ENCODE measurements around the gene NUCKS1.

Gene NUCKS1

DNA sequence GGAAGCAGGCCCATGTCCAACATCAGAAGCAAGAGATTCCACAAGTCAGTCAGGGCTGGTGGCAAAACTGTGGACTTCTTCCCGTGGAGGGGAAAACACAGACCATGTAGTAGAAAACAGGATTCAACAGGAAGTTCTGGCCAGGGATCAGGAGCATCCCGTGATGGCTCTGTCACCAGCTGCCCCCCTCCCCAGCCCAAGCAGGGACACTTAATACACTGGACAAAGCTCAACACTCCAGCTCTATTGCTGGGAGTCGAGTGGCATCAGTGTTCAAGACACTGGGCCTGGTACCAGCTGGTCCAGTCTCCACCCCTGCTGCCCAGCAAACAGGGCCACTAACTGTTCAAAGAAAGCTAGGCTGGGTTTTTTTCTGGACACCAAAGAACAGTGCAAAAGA lies 73.4 kb downstream of the NUCKS1 start:
- peaks cover 7% of the 10 kb centered on the region; the same call in 1 of the 2 replicates for H3K27me3 ChIP-seq
- DNase-seq = no peak
- no peaks in the 10 kb centered on the region for H3K4me1 ChIP-seq
- H3K4me3 ChIP-seq (ENCODE audit: low read depth, low read length) = no peak overlapping the region
- no peaks in the 10 kb centered on the region for H3K36me3 ChIP-seq
- TF ChIP-seq, protein P1, sequence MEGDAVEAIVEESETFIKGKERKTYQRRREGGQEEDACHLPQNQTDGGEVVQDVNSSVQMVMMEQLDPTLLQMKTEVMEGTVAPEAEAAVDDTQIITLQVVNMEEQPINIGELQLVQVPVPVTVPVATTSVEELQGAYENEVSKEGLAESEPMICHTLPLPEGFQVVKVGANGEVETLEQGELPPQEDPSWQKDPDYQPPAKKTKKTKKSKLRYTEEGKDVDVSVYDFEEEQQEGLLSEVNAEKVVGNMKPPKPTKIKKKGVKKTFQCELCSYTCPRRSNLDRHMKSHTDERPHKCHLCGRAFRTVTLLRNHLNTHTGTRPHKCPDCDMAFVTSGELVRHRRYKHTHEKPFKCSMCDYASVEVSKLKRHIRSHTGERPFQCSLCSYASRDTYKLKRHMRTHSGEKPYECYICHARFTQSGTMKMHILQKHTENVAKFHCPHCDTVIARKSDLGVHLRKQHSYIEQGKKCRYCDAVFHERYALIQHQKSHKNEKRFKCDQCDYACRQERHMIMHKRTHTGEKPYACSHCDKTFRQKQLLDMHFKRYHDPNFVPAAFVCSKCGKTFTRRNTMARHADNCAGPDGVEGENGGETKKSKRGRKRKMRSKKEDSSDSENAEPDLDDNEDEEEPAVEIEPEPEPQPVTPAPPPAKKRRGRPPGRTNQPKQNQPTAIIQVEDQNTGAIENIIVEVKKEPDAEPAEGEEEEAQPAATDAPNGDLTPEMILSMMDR (IDR thresholded peaks at IDR 0.05; ENCODE audit: low read depth, low read length) = no peak
- no peaks in the 10 kb centered on the region for H3K9me3 ChIP-seq

GRCh38 chr1:205676002-205676401 lies 74.0 kb downstream of the NUCKS1 start:
- Histone ChIP-seq H3K4me1 (no peaks in the 10 kb centered on the region), H3K27me3 (peaks cover 7% of the 10 kb centered on the region; the same call in 1 of the 2 replicates), H3K4me3 (ENCODE audit: low read depth, low read length) (no peak overlapping the region), H3K9me3 (no peaks in the 10 kb centered on the region), H3K36me3 (no peaks in the 10 kb centered on the region)
- no peak for DNase-seq
- TF ChIP-seq, protein P1 (IDR thresholded peaks at IDR 0.05; ENCODE audit: low read depth, low read length) = no peak

DNA sequence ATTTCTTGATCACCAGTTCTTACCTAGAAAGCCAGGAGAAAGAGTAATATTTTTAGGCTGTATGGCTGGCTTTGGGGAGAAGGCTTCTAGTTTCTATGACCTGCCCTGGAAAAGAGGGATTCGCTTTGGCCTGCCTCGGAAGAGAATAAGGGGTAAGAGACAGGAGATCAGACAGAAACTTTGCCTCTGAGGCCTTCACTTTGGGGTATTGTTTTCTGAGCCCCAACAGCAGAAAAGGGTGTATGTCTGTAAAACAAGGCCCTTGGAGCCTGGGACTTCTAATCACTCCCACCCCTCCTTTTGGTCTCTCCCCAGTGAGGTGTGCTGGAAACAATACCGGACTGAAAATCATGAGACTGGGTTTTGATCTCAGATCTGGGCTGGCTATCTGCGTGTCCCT lies 74.7 kb downstream of the NUCKS1 start:
- Histone ChIP-seq H3K4me1 (no peaks in the 10 kb centered on the region), H3K9me3 (no peaks in the 10 kb centered on the region), H3K4me3 (ENCODE audit: low read depth, low read length) (no peak overlapping the region)

DNA sequence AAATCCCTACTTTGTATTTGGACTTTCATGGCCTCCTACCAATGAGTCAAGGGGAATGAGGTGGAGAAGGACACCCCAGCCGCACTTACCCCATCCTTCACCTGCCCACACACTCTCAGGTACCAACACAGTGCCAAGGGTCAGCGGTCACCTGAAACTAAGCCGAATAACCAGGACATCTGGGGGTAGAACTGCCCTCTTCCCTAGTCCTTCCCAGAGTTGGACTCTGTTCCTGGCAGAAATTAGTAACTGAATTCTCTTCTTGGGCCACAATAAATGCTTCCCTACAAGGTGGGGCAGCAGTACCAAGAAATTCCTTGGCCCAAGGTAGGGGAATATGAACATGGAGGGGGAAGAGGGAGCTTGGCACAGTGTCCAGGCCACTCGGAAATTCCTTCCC lies 77.0 kb downstream of the NUCKS1 start:
- H3K27me3 ChIP-seq = no peaks in the 10 kb centered on the region
- no peak for DNase-seq
- H3K4me1 ChIP-seq = no peaks in the 10 kb centered on the region

More for the DNA sequence above, 74.7 kb downstream of the NUCKS1 start:
- TF ChIP-seq, protein P1 (IDR thresholded peaks at IDR 0.05; ENCODE audit: low read depth, low read length) = no peak
- DNase-seq = no peak
- Histone ChIP-seq H3K27me3 (peaks cover 7% of the 10 kb centered on the region; the same call in 1 of the 2 replicates), H3K36me3 (no peaks in the 10 kb centered on the region)

DNA sequence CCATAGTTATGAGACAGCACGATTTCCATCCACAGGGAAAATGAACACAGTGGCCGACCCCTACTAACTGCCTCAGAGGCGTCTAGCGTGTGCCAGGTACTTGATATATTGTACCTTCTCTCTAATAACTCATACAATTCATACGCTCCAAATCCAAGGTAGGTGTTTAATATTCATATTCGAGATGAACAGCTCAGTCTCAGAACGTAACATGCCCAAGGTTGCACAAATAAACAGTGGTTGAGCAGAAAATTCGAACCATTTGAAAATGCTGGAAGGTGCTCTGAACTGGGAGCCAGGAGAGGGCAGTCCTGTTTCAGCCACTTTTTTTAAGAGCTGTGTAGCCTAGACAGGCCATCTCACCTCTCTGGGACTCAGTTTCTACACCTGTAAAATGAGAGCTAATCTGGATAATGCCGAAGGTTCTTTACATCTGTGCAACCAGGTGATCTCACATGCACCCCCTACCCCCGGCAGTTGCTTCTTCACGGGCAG lies 77.5 kb downstream of the NUCKS1 start:
- no peaks in the 10 kb centered on the region for H3K27me3 ChIP-seq
- TF ChIP-seq, protein P1 (IDR thresholded peaks at IDR 0.05; ENCODE audit: low read depth, low read length) = no peak
- H3K9me3 ChIP-seq = no peaks in the 10 kb centered on the region
- no peak overlapping the region for H3K4me3 ChIP-seq (ENCODE audit: low read depth, low read length)
- DNase-seq = no peak
- no peaks in the 10 kb centered on the region for H3K36me3 ChIP-seq
- H3K4me1 ChIP-seq = no peaks in the 10 kb centered on the region

More for the DNA sequence above, 77.0 kb downstream of the NUCKS1 start:
- Histone ChIP-seq H3K36me3 (no peaks in the 10 kb centered on the region), H3K4me3 (ENCODE audit: low read depth, low read length) (no peak overlapping the region), H3K9me3 (no peaks in the 10 kb centered on the region)
- TF ChIP-seq, protein P1 (IDR thresholded peaks at IDR 0.05; ENCODE audit: low read depth, low read length) = no peak

GRCh38 chr1:205670611-205671430 lies 79.2 kb downstream of the NUCKS1 start:
- Histone ChIP-seq H3K27me3 (no peaks in the 10 kb centered on the region), H3K4me1 (no peaks in the 10 kb centered on the region), H3K4me3 (ENCODE audit: low read depth, low read length) (no peak overlapping the region), H3K36me3 (no peaks in the 10 kb centered on the region), H3K9me3 (no peaks in the 10 kb centered on the region)
- TF ChIP-seq, protein P1 (IDR thresholded peaks at IDR 0.05; ENCODE audit: low read depth, low read length) = no peak
- no peak for DNase-seq

Data from BE2C (cell line).